Measurements from ENCODE around the gene ASB11. TPM values are rescaled to one million over a fixed set of nuclear protein-coding genes. Genes with fewer than 3 reads are reported as not detected.

ASB11 gene
- total RNA-seq (1 to 10 TPM in 3 of 5 donors, not detected in 2; 2.9 to 9.8 (median 2.9) TPM), polyA plus RNA-seq (1 to 10 TPM in 2 of 3 donors, under 1 TPM in 1; 0.15 to 1.9 (median 1.7) TPM)
- long read RNA-seq, donor 1, result 0 reads
- long read RNA-seq, donor 2, result 0 reads
- long read RNA-seq, donor 3, result 0 reads
- long read RNA-seq, donor 4, result 0 reads
- long read RNA-seq, donor 5, result 0 reads
- long read RNA-seq, donor 6, partial matches to known transcripts, result 0 of 3 reads
- long read RNA-seq, donor 6, other reads (novel, unspliced or antisense), result 0 of 3 reads
- long read RNA-seq, donor 7, result 0 reads
- long read RNA-seq, donor 8, result 0 reads
- long read RNA-seq, donor 9, result 0 reads
- long read RNA-seq, donor 10, result 0 reads

GRCh38 chrX:15315509-15315908, at the start of gene ASB11:
TSS of gene ASB11 (minus strand) at chrX:15315640. CDS start at chrX:15315605, 35 bp downstream.
- TF ChIP-seq POLR2AphosphoS5 (IDR thresholded peaks at IDR 0.05), result no peak
- no peak for TF ChIP-seq EP300 (IDR thresholded peaks at IDR 0.05)
- TF ChIP-seq POLR2A (IDR thresholded peaks at IDR 0.05), result no peak
- TF ChIP-seq CTCF (IDR thresholded peaks at IDR 0.05), result no peak
- Histone ChIP-seq H3K27ac (peak within 1 kb of the TSS in 2 of 5 donors; percentile 14 to 25), H3K4me3 (no peak within 1 kb of the TSS), H3K27me3 (peaks cover 0 to 4% (median 0%) of the 10 kb centered on the region in 3 donors), H3K4me1 (peaks cover 0 to 5% (median 0%) of the 10 kb centered on the region in 4 donors), H3K9me3 (no peaks in the 10 kb centered on the region), H3K36me3 (peaks cover 0 to 4% (median 3%) of the 10 kb centered on the region in 4 donors)
- intact Hi-C loops (cut with DNase I; ENCODE audit: low total_unique reads), result no loop called here
- DNase-seq, result no peak
- WGBS, 5 donors, result 26 to 48% (median 41%) methylated on average over 3 of the region's 3 CpGs

GRCh38 chrX:15359701-15360100, 44.3 kb upstream of the ASB11 start:
- TF ChIP-seq CTCF (IDR thresholded peaks at IDR 0.05) (no peak), POLR2AphosphoS5 (IDR thresholded peaks at IDR 0.05) (no peak), EP300 (IDR thresholded peaks at IDR 0.05) (no peak), POLR2A (IDR thresholded peaks at IDR 0.05) (no peak)
- DNase-seq, result no peak
- intact Hi-C loops (cut with DNase I; ENCODE audit: low total_unique reads), result loop anchor here (10.0 kb wide), 1 partner anchor 105 kb away; no protein-coding TSS in a partner anchor
- H3K9me3 ChIP-seq, result no peaks in the 10 kb centered on the region
- no peak overlapping the region for H3K27ac ChIP-seq
- H3K36me3 ChIP-seq, result no peaks in the 10 kb centered on the region
- H3K4me3 ChIP-seq, result no peak overlapping the region
- 43 to 83% (median 67%) methylated on average over 2 of the region's 2 CpGs for WGBS, 5 donors
- no peaks in the 10 kb centered on the region for H3K27me3 ChIP-seq
- H3K4me1 ChIP-seq, result no peaks in the 10 kb centered on the region

- intact Hi-C loops (cut with DNase I; ENCODE audit: low total_unique reads), result loop anchor here (10.0 kb wide), 1 partner anchor 106 kb away; no protein-coding TSS in a partner anchor
- WGBS, 5 donors, result 65 to 86% (median 76%) methylated on average over 2 of the region's 2 CpGs
- no peak for DNase-seq
- TF ChIP-seq EP300 (IDR thresholded peaks at IDR 0.05), result no peak
- no peak for TF ChIP-seq CTCF (IDR thresholded peaks at IDR 0.05)
- TF ChIP-seq POLR2A (IDR thresholded peaks at IDR 0.05), result no peak
- no peak for TF ChIP-seq POLR2AphosphoS5 (IDR thresholded peaks at IDR 0.05)
- Histone ChIP-seq H3K36me3 (no peaks in the 10 kb centered on the region), H3K27me3 (no peaks in the 10 kb centered on the region), H3K4me3 (no peak overlapping the region), H3K9me3 (no peaks in the 10 kb centered on the region), H3K4me1 (no peaks in the 10 kb centered on the region), H3K27ac (no peak overlapping the region)
Observed at GRCh38 chrX:15358533-15358932, 43.1 kb upstream of the ASB11 start.

- WGBS, 5 donors, result 32 to 59% (median 44%) methylated on average over 1 of the region's 1 CpG
- H3K9me3 ChIP-seq, result no peaks in the 10 kb centered on the region
- H3K4me3 ChIP-seq, result no peak overlapping the region
- no peaks in the 10 kb centered on the region for H3K36me3 ChIP-seq
- TF ChIP-seq POLR2AphosphoS5 (IDR thresholded peaks at IDR 0.05) (peak in 2 of 3 donors; percentile 58 to 89), CTCF (IDR thresholded peaks at IDR 0.05) (no peak)
- intact Hi-C loops (cut with DNase I; ENCODE audit: low total_unique reads), result loop anchor here (10.0 kb wide), 1 partner anchor 108 kb away; no protein-coding TSS in a partner anchor
- no peaks in the 10 kb centered on the region for H3K27me3 ChIP-seq
- no peak overlapping the region for H3K27ac ChIP-seq
- peak in 1 of 2 donors; percentile 67 for DNase-seq
- H3K4me1 ChIP-seq, result no peaks in the 10 kb centered on the region
Observed at GRCh38 chrX:15356444-15356843, 41.0 kb upstream of the ASB11 start.

All from stomach (tissue), 19 donors.